Measurements from ENCODE around the gene GPR132.
"Not testable (repeated sequence)": the region's sequence is repeated elsewhere in the genome, so short reads cannot be mapped to it uniquely, and the experiment has no call there.

Gene GPR132

GRCh38 chr14:105039458-105040205, 25.6 kb downstream of the GPR132 start:
- no peak for DNase-seq

GRCh38 chr14:105035616-105036015, 29.6 kb downstream of the GPR132 start:
- DNase-seq = not testable (repeated sequence)

- DNase-seq = no peak
Measured at GRCh38 chr14:105034315-105035039, 30.8 kb downstream of the GPR132 start.

GRCh38 chr14:105033412-105033900, 31.8 kb downstream of the GPR132 start:
- DNase-seq = not testable (repeated sequence)

- DNase-seq = not testable (repeated sequence)
Measured at GRCh38 chr14:105032451-105032901, 32.8 kb downstream of the GPR132 start.

GRCh38 chr14:105030836-105031396, 34.3 kb downstream of the GPR132 start:
- no peak for DNase-seq

GRCh38 chr14:105030194-105030593, 35.0 kb downstream of the GPR132 start:
- DNase-seq = no peak

- DNase-seq = no peak
Measured at GRCh38 chr14:105029402-105029801, 35.8 kb downstream of the GPR132 start.

GRCh38 chr14:105028251-105028927, 36.8 kb downstream of the GPR132 start:
- DNase-seq = no peak

GRCh38 chr14:105027718-105028117, 37.5 kb downstream of the GPR132 start:
- not testable (repeated sequence) for DNase-seq

GRCh38 chr14:105026802-105027563, 38.2 kb downstream of the GPR132 start:
- no peak for DNase-seq

- no peak for DNase-seq
Measured at GRCh38 chr14:105026033-105026785, 39.0 kb downstream of the GPR132 start.

GRCh38 chr14:105025429-105025828, 39.8 kb downstream of the GPR132 start:
- no peak for DNase-seq

- DNase-seq = no peak
Measured at GRCh38 chr14:105023791-105024480, 41.3 kb downstream of the GPR132 start.

GRCh38 chr14:105023144-105023543, 42.1 kb downstream of the GPR132 start:
- no peak for DNase-seq

- no peak for DNase-seq
Measured at GRCh38 chr14:105022276-105022670, 43.0 kb downstream of the GPR132 start.

GRCh38 chr14:105021656-105022275, 43.5 kb downstream of the GPR132 start:
- DNase-seq = peak; percentile 23

- peak; percentile 96 for DNase-seq
Measured at GRCh38 chr14:105020815-105021655, 44.2 kb downstream of the GPR132 start, which contains the start of gene CDCA4. Gene CDCA4 (minus strand): TSS chr14:105021083. CDS start chr14:105011929, 9,154 bp downstream.

Data from T-helper 9 cell (primary cell).